MM.1S (cell line): ENCODE measurements around the gene DRG2.

ENCODE experiments used
- DNase-seq: peaks from one replicate; pipeline ENCODE4 v3.0.0-alpha.2; 2015
- H2AFZ ChIP-seq: fragments of 300-600 bp; sonication (generic); 2 replicates; pipeline ENCODE4 v1.6.0; 2016; ENCODE audit warnings: antibody characterized with exemption, low read length
- H3F3A ChIP-seq: fragments of 300-600 bp; sonication (generic); 2 replicates; pipeline ENCODE4 v1.6.1; 2016; ENCODE audit warnings: mild to moderate bottlenecking, antibody characterized with exemption, low read length, moderate library complexity, mixed read lengths; ENCODE audit not compliant: insufficient read depth
- H3K27ac ChIP-seq: fragments of 300-600 bp; sonication (generic); 2 replicates; pipeline ENCODE4 v1.5.1; 2016; ENCODE audit warnings: mild to moderate bottlenecking, low read length
- H3K27me3 ChIP-seq: fragments of 300-600 bp; sonication (generic); replicated peaks from 2 replicates; pipeline ENCODE4 v1.6.0; 2016; ENCODE audit warnings: low read length; ENCODE audit not compliant: insufficient read depth
- H3K36me3 ChIP-seq: fragments of 300-600 bp; sonication (generic); replicated peaks from 2 replicates; pipeline ENCODE4 v1.6.1; 2016; ENCODE audit warnings: mild to moderate bottlenecking, low read length, mixed read lengths; ENCODE audit not compliant: insufficient read depth
- H3K4me1 ChIP-seq: fragments of 300-600 bp; sonication (generic); 2 replicates; pipeline ENCODE4 v1.6.1; 2016; ENCODE audit warnings: low read length, mixed read lengths
- H3K4me2 ChIP-seq: fragments of 300-600 bp; sonication (generic); 2 replicates; pipeline ENCODE4 v1.6.0; 2016; ENCODE audit warnings: low read depth, low read length
- H3K4me3 ChIP-seq: fragments of 300-600 bp; sonication (generic); 2 replicates; pipeline ENCODE4 v1.5.1; 2016; ENCODE audit warnings: low read length, mixed read lengths
- H3K79me2 ChIP-seq: fragments of 300-600 bp; sonication (generic); 2 replicates; pipeline ENCODE4 v1.6.1; 2016; ENCODE audit warnings: mixed run types, low read length, mixed read lengths
- H3K9ac ChIP-seq: fragments of 300-600 bp; sonication (generic); 2 replicates; pipeline ENCODE4 v1.6.1; 2016; ENCODE audit warnings: low read length, mixed read lengths
- H3K9me2 ChIP-seq: fragments of 300-600 bp; sonication (generic); replicated peaks from 2 replicates; pipeline ENCODE4 v1.6.1; 2016; ENCODE audit warnings: mild to moderate bottlenecking, low read length, mixed read lengths; ENCODE audit not compliant: insufficient read depth
- H3K9me3 ChIP-seq: fragments of 300-600 bp; sonication (generic); replicated peaks from 2 replicates; pipeline ENCODE4 v1.6.1; 2016; ENCODE audit warnings: mild to moderate bottlenecking, low read length, mixed read lengths; ENCODE audit not compliant: insufficient read depth
- H4K20me1 ChIP-seq: fragments of 300-600 bp; sonication (generic); 2 replicates; pipeline ENCODE4 v1.6.1; 2016; ENCODE audit warnings: mild to moderate bottlenecking, low read length, moderate library complexity, mixed read lengths; ENCODE audit not compliant: insufficient read depth
- EZH2 ChIP-seq: fragments of 300-600 bp; sonication (generic); optimal IDR thresholded peaks from 2 replicates; pipeline ENCODE3; 2017; ENCODE audit warnings: low read depth, mild to moderate bottlenecking, antibody characterized with exemption, low read length, mixed read lengths
- EZH2phosphoT487 ChIP-seq: fragments of 300-600 bp; sonication (generic); IDR thresholded peaks from 2 replicates; pipeline ENCODE4 v1.6.1; 2018; ENCODE audit warnings: antibody characterized with exemption, low read length
- TF ChIP-seq, protein P1 (sequence below): fragments of 300-600 bp; sonication (generic); IDR thresholded peaks from 2 replicates; pipeline ENCODE4 v1.5.1; 2016; ENCODE audit warnings: antibody characterized with exemption, low read length, mixed read lengths

Gene DRG2

GRCh38 chr17:18141210-18141803 lies 53.6 kb downstream of the DRG2 start:
- Histone ChIP-seq H3K4me1 (no peaks in the 10 kb centered on the region), H3K9me3 (no peaks in the 10 kb centered on the region), H3K36me3 (no peaks in the 10 kb centered on the region), H3K79me2 (no peaks in the 10 kb centered on the region), H3K9ac (no peak overlapping the region), H3K27me3 (no peaks in the 10 kb centered on the region), H3K4me2 (no peak overlapping the region), H2AFZ (no peak overlapping the region), H3K27ac (no peak overlapping the region), H4K20me1 (no peaks in the 10 kb centered on the region), H3K9me2 (no peaks in the 10 kb centered on the region), H3K4me3 (no peak overlapping the region), H3F3A (no peaks in the 10 kb centered on the region)
- peak; percentile 60 for DNase-seq
- TF ChIP-seq, protein P1, sequence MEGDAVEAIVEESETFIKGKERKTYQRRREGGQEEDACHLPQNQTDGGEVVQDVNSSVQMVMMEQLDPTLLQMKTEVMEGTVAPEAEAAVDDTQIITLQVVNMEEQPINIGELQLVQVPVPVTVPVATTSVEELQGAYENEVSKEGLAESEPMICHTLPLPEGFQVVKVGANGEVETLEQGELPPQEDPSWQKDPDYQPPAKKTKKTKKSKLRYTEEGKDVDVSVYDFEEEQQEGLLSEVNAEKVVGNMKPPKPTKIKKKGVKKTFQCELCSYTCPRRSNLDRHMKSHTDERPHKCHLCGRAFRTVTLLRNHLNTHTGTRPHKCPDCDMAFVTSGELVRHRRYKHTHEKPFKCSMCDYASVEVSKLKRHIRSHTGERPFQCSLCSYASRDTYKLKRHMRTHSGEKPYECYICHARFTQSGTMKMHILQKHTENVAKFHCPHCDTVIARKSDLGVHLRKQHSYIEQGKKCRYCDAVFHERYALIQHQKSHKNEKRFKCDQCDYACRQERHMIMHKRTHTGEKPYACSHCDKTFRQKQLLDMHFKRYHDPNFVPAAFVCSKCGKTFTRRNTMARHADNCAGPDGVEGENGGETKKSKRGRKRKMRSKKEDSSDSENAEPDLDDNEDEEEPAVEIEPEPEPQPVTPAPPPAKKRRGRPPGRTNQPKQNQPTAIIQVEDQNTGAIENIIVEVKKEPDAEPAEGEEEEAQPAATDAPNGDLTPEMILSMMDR: peak; percentile 66
- TF ChIP-seq EZH2phosphoT487 (no peak), EZH2 (no peak)

- Histone ChIP-seq H3K4me2 (no peak overlapping the region), H3K9ac (no peak overlapping the region), H2AFZ (no peak overlapping the region), H3K27ac (no peak overlapping the region), H3F3A (no peaks in the 10 kb centered on the region), H3K9me2 (no peaks in the 10 kb centered on the region), H3K27me3 (no peaks in the 10 kb centered on the region), H3K4me3 (no peak overlapping the region), H3K36me3 (no peaks in the 10 kb centered on the region), H3K79me2 (no peaks in the 10 kb centered on the region), H3K4me1 (no peaks in the 10 kb centered on the region), H3K9me3 (no peaks in the 10 kb centered on the region), H4K20me1 (no peaks in the 10 kb centered on the region)
- TF ChIP-seq EZH2phosphoT487 (no peak), EZH2 (no peak)
- TF ChIP-seq, protein P1: no peak
- DNase-seq: no peak
Observed at GRCh38 chr17:18142417-18142816, 54.7 kb downstream of the DRG2 start.

DNA sequence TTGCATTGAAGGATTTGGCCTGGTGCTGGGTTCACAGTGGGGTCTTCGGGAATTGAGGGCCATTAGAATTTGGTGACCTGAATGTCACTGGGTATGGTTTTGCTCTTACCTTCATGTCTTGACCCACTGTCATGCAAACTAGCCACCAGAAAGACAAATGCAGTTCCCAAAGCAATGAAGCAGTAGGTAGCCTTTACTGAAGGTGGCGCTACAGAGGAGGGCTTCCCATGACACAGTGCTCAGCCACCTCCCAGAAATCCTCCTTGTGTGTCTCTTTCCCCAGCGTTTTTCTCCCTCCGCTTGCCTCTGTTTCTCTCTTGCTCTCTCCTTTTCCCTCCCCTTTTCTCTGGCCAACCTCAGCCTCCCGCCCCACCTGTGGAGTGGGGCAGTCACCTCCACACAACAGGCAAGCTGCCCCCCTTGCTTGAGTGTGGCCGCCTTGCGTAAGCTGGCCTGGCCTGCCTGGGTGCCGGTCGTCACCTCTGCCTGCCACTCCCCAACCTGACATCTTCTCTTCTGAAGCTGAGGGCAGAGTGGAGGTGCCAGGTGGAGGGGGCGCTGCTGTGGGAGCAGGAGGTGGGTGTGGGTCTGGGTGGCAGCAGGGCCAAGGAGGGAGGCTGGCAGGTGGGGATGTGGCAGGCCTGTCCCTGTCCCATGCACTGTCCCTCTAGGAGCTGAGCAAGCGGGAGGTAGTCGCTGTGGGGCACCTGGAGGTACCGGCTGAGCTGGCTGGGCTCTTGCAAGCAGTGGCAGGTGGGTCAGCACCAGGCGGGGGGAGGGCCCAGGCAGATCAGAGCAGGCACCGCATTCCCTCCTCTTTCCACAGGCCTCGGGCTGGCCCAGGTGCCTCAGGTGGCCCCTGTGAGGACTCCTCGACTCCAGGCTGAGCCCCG lies 55.5 kb downstream of the DRG2 start:
- no peaks in the 10 kb centered on the region for H3K79me2 ChIP-seq
- H3K27ac ChIP-seq: no peak overlapping the region
- no peaks in the 10 kb centered on the region for H3F3A ChIP-seq
- no peaks in the 10 kb centered on the region for H4K20me1 ChIP-seq
- TF ChIP-seq EZH2phosphoT487 (no peak), EZH2 (no peak)
- TF ChIP-seq, protein P1: peak; percentile 22; the same call in 1 of the 2 replicates
- no peak overlapping the region for H2AFZ ChIP-seq
- H3K9me3 ChIP-seq: no peaks in the 10 kb centered on the region
- no peaks in the 10 kb centered on the region for H3K4me1 ChIP-seq
- no peak for DNase-seq
- H3K9me2 ChIP-seq: no peaks in the 10 kb centered on the region
- H3K4me2 ChIP-seq: no peak overlapping the region
- H3K36me3 ChIP-seq: no peaks in the 10 kb centered on the region
- no peaks in the 10 kb centered on the region for H3K27me3 ChIP-seq
- no peak overlapping the region for H3K9ac ChIP-seq
- no peak overlapping the region for H3K4me3 ChIP-seq
